ENCODE measurements around the gene FNDC8. TPM values are rescaled to one million over a fixed set of nuclear protein-coding genes. Genes with fewer than 3 reads are reported as not detected.

FNDC8 gene
- total and polyA plus RNA-seq, 2 of the 4 experiments (the other 2 are of a cell fraction) = not detected

GRCh38 chr17:35148144-35148543, 26.7 kb downstream of the FNDC8 start:
- H2BK20ac ChIP-seq (ENCODE audit: low read depth, low read length) = no peak overlapping the region
- no peak overlapping the region for H2AK9ac ChIP-seq (replicated peaks; ENCODE audit: low read depth, low read length, poor library complexity)
- H3K4me1 ChIP-seq (ENCODE audit: control insufficient read depth, insufficient read depth, low read length) = no peaks in the 10 kb centered on the region
- H3K23ac ChIP-seq (ENCODE audit: low read depth, low read length) = no peak overlapping the region
- no peak overlapping the region for H4K8ac ChIP-seq (ENCODE audit: low read depth in 2 of 2, low read length in 2 of 2)
- H4K91ac ChIP-seq (ENCODE audit: insufficient read depth, low read depth, low read length) = no peak overlapping the region
- CTCF ChIA-PET = no interaction called here
- DNase-seq = no peak
- H3K79me1 ChIP-seq (ENCODE audit: low read depth in 1 of 2, low read length in 2 of 2) = no peaks in the 10 kb centered on the region
- 63% methylated on average over 2 of the region's 9 CpGs; no CpG with 5 or more reads in 1 of the 2 experiments for WGBS, 2 experiments (ENCODE audit: extremely low coverage in 2 of 2, insufficient read length in 1 of 2)
- intact Hi-C loops (cut with micrococcal nuclease) = no loop called here
- H3K56ac ChIP-seq (ENCODE audit: extremely low read depth, insufficient read depth, low read length) = no peak overlapping the region
- H3K9ac ChIP-seq (ENCODE audit: low read depth, low read length) = no peak overlapping the region
- no peaks in the 10 kb centered on the region for H3K36me3 ChIP-seq (ENCODE audit: control insufficient read depth, insufficient read depth, low read length)
- no peaks in the 10 kb centered on the region for H3K9me1 ChIP-seq (ENCODE audit: insufficient read depth, low read length)
- H3K4ac ChIP-seq (ENCODE audit: low read depth, low read length) = no peak overlapping the region
- H2BK120ac ChIP-seq (ENCODE audit: low read depth, low read length) = no peak overlapping the region
- no peak overlapping the region for H4K5ac ChIP-seq (ENCODE audit: low read depth, low read length)
- no peak overlapping the region for H3K4me2 ChIP-seq (ENCODE audit: low read depth, low read length)
- H3K27me3 ChIP-seq (ENCODE audit: control insufficient read depth, insufficient read depth, low read length) = peaks cover 34% of the 10 kb centered on the region
- no peak overlapping the region for H2AFZ ChIP-seq (replicated peaks; ENCODE audit: low read length, poor library complexity)
- H2BK5ac ChIP-seq (ENCODE audit: low read depth, low read length, poor library complexity, severe bottlenecking) = no peak overlapping the region
- ATAC-seq (ENCODE audit: low read depth) = no peak
- TF ChIP-seq RFX5 (IDR thresholded peaks at IDR 0.05; ENCODE audit: low read depth, low read length) = no peak
- TF ChIP-seq CTCF (conservative IDR thresholded peaks at IDR 0.05; ENCODE audit: low read depth, low read length) = no peak
- TF ChIP-seq ELK1 (IDR thresholded peaks at IDR 0.05; ENCODE audit: borderline replicate concordance, low read depth, low read length) = no peak
- no peak for TF ChIP-seq BHLHE40 (IDR thresholded peaks at IDR 0.05; ENCODE audit: low read depth, low read length)
- no peak for TF ChIP-seq NFE2L2 (IDR thresholded peaks at IDR 0.05; ENCODE audit: low read depth, low read length)
- no peak for TF ChIP-seq RAD21 (IDR thresholded peaks at IDR 0.05; ENCODE audit: low read length)
- TF ChIP-seq USF2 (IDR thresholded peaks at IDR 0.05; ENCODE audit: low read depth, low read length) = no peak
- TF ChIP-seq MAZ (IDR thresholded peaks at IDR 0.05; ENCODE audit: borderline replicate concordance, low read depth, low read length) = no peak
- TF ChIP-seq SMC3 (IDR thresholded peaks at IDR 0.05; ENCODE audit: low read depth, low read length) = no peak
- no peak for TF ChIP-seq MXI1 (IDR thresholded peaks at IDR 0.05; ENCODE audit: borderline replicate concordance, low read depth, low read length)
- no peak for TF ChIP-seq RCOR1 (IDR thresholded peaks at IDR 0.05; ENCODE audit: insufficient replicate concordance, low read length)
- no peak for TF ChIP-seq POLR2A (IDR thresholded peaks at IDR 0.05; ENCODE audit: low read depth, low read length)
- no peak for TF ChIP-seq CHD1 (IDR thresholded peaks at IDR 0.05; ENCODE audit: low read depth, low read length)
- TF ChIP-seq FOS (IDR thresholded peaks at IDR 0.05; ENCODE audit: low read depth, low read length) = no peak
- no peak for TF ChIP-seq CEBPB (IDR thresholded peaks at IDR 0.05; ENCODE audit: low read depth, low read length)
- no peak for TF ChIP-seq MAFK (IDR thresholded peaks at IDR 0.05; ENCODE audit: low read depth, low read length)
- H3K9me3 ChIP-seq (ENCODE audit: control insufficient read depth, insufficient read depth, low read length) = no peaks in the 10 kb centered on the region
- POLR2A ChIA-PET (ENCODE audit: unreplicated experiment) = no interaction called here
- dilution Hi-C loops (cut with HindIII; ENCODE audit: low sequenced_read_pairs, unreplicated experiment) = no loop called here
- H3K27ac ChIP-seq (ENCODE audit: insufficient read depth, low read length) = no peak overlapping the region
- H4K20me1 ChIP-seq (ENCODE audit: insufficient read depth, low read length) = no peaks in the 10 kb centered on the region
- no peak overlapping the region for H2AK5ac ChIP-seq (ENCODE audit: low read depth, low read length)
- no peak overlapping the region for H3K4me3 ChIP-seq (ENCODE audit: insufficient read depth, low read depth, low read length)
- in situ Hi-C loops (cut with MboI; ENCODE audit: low sequenced_read_pairs) = no loop called here
- H3K18ac ChIP-seq (ENCODE audit: low read depth, low read length) = no peak overlapping the region
- no TSS peak for BruUV-seq (replicated peaks)
- no peak overlapping the region for H3K14ac ChIP-seq (replicated peaks; ENCODE audit: low read depth, low read length)
- H2BK15ac ChIP-seq (ENCODE audit: low read depth, low read length) = no peak overlapping the region
